Right renal pelvis (tissue), 4 donors: Measurements from ENCODE around the gene KCNG2. TPM values are rescaled to one million over a fixed set of nuclear protein-coding genes. Genes with fewer than 3 reads are reported as not detected.
A peak's percentile ranks its signal among the peaks of the same experiment; 100 is the strongest.
"Not testable (repeated sequence)": the region's sequence is repeated elsewhere in the genome, so short reads cannot be mapped to it uniquely, and the experiment has no call there.

ENCODE experiments used
- DNase-seq, 4 donors: peaks; one replicate each; pipeline ENCODE4 v3.0.0-alpha.2; 2013; ENCODE audit warnings: low read depth in 4 of 4, low spot score in 3 of 4, missing footprints in 1 of 4
- polyA plus RNA-seq, 4 donors: library from polyadenylated mRNA; unstranded; fragments of 120-200 nt; gene quantifications; one replicate each; pipeline ENCODE4 v1.2.1, GENCODE V29; 2013; ENCODE audit not compliant: insufficient read length in 4 of 4

KCNG2 gene
- polyA plus RNA-seq, 4 donors, result 0.13 to 0.52 (median 0.15) TPM

- no peak for DNase-seq
Measured at GRCh38 chr18:79849328-79850207, 51.8 kb downstream of the KCNG2 start.

- no peak for DNase-seq
Measured at GRCh38 chr18:79850731-79851130, 53.0 kb downstream of the KCNG2 start.

GRCh38 chr18:79851489-79851888 is 53.8 kb downstream of the KCNG2 start:
- no peak for DNase-seq

GRCh38 chr18:79851950-79852349 is 54.2 kb downstream of the KCNG2 start:
- DNase-seq, result no peak

- DNase-seq, result no peak
Measured at GRCh38 chr18:79852561-79853302, 55.0 kb downstream of the KCNG2 start.

- DNase-seq, result no peak
Measured at GRCh38 chr18:79853303-79853992, 55.7 kb downstream of the KCNG2 start.

GRCh38 chr18:79853993-79854364 is 56.2 kb downstream of the KCNG2 start:
- no peak for DNase-seq

- DNase-seq, result no peak
Measured at GRCh38 chr18:79855147-79855933, 57.6 kb downstream of the KCNG2 start.

GRCh38 chr18:79856119-79857007 is 58.6 kb downstream of the KCNG2 start:
- DNase-seq, result peak in 1 of 4 donors; percentile 16

GRCh38 chr18:79857082-79857671 is 59.4 kb downstream of the KCNG2 start:
- peak in 1 of 4 donors; percentile 8 for DNase-seq

- no peak for DNase-seq
Measured at GRCh38 chr18:79859314-79859713, 61.6 kb downstream of the KCNG2 start.

GRCh38 chr18:79861687-79862086 is 63.9 kb downstream of the KCNG2 start:
- DNase-seq, result no peak

GRCh38 chr18:79862562-79862961 is 64.8 kb downstream of the KCNG2 start:
- no peak for DNase-seq

GRCh38 chr18:79863161-79864005 is 65.6 kb downstream of the KCNG2 start:
- no peak for DNase-seq

- DNase-seq, result no peak
Measured at GRCh38 chr18:79864006-79864725, 66.4 kb downstream of the KCNG2 start.

- not testable (repeated sequence) for DNase-seq
Measured at GRCh38 chr18:79864955-79865354, 67.2 kb downstream of the KCNG2 start.

GRCh38 chr18:79865951-79866350 is 68.2 kb downstream of the KCNG2 start:
- not testable (repeated sequence) for DNase-seq
